Fibroblast of lung (primary cell): Measurements from ENCODE around the gene PPP1R14B. TPM values are rescaled to one million over a fixed set of nuclear protein-coding genes. Genes with fewer than 3 reads are reported as not detected.
A peak's percentile ranks its signal among the peaks of the same experiment; 100 is the strongest.

Source experiments
- DNase-seq, 2 donors: peaks; one replicate each; pipeline versions ENCODE4 v3.0.0 to v3.0.0-alpha.2; 2010; ENCODE audit warnings: low read depth in 2 of 2
- H2AFZ ChIP-seq: 2 replicates; pipeline ENCODE4 v1.5.1; 2012; ENCODE audit warnings: low read length, control low read depth, inconsistent platforms
- H3K27ac ChIP-seq: 2 replicates; pipeline ENCODE4 v1.5.1; 2011; ENCODE audit warnings: low read length, control low read depth; ENCODE audit not compliant: insufficient read depth
- H3K27me3 ChIP-seq: 2 replicates; pipeline ENCODE4 v1.5.1; 2011; ENCODE audit warnings: mild to moderate bottlenecking, low read length; ENCODE audit not compliant: control insufficient read depth, insufficient read depth
- H3K36me3 ChIP-seq: 2 replicates; pipeline ENCODE4 v1.5.1; 2011; ENCODE audit warnings: low read length; ENCODE audit not compliant: control insufficient read depth, insufficient read depth
- H3K4me1 ChIP-seq: 2 replicates; pipeline ENCODE4 v1.5.1; 2011; ENCODE audit warnings: low read length; ENCODE audit not compliant: control insufficient read depth, insufficient read depth; ENCODE audit errors: extremely low read depth
- H3K4me2 ChIP-seq: 2 replicates; pipeline ENCODE4 v1.5.1; 2011; ENCODE audit warnings: low read length, control low read depth; ENCODE audit not compliant: insufficient read depth; ENCODE audit errors: extremely low read depth
- H3K4me3 ChIP-seq, 4 experiments: fragments of 200-600 bp in 1 of 4; sonication (generic) in 1 of 4; replicated peaks in 1 of 4; 2 replicates each; pipeline ENCODE4 v1.5.1; 2011 to 2016; ENCODE audit warnings: low read length in 4 of 4, low read depth in 3 of 4, mild to moderate bottlenecking in 3 of 4, control low read depth in 2 of 4, inconsistent platforms in 1 of 4, mixed read lengths in 1 of 4; ENCODE audit not compliant: insufficient read depth in 1 of 4; ENCODE audit errors: control extremely low read depth in 1 of 4
- H3K79me2 ChIP-seq: 2 replicates; pipeline ENCODE4 v1.5.1; 2012; ENCODE audit warnings: mild to moderate bottlenecking, low read length, inconsistent platforms; ENCODE audit not compliant: control insufficient read depth, insufficient read depth
- H3K9ac ChIP-seq: 2 replicates; pipeline ENCODE4 v1.5.1; 2011; ENCODE audit warnings: mild to moderate bottlenecking, low read length, control low read depth; ENCODE audit not compliant: insufficient read depth
- H3K9me3 ChIP-seq: 2 replicates; pipeline ENCODE4 v1.5.1; 2012; ENCODE audit warnings: low read depth, low read length; ENCODE audit not compliant: control insufficient read depth, insufficient read depth
- H4K20me1 ChIP-seq: 2 replicates; pipeline ENCODE4 v1.5.1; 2011; ENCODE audit warnings: low read length; ENCODE audit not compliant: control insufficient read depth, insufficient read depth; ENCODE audit errors: extremely low read depth
- CTCF ChIP-seq, 2 donors: IDR thresholded peaks in 1 of 2; conservative IDR thresholded peaks in 1 of 2; 1 replicate in 1 of 2; 2 replicates in 1 of 2; pipeline ENCODE4 v1.5.1; 2011 to 2012; ENCODE audit warnings: low read length in 2 of 2, control low read depth in 1 of 2, inconsistent platforms in 1 of 2, low read depth in 1 of 2, mild to moderate bottlenecking in 1 of 2
- EZH2 ChIP-seq: IDR thresholded peaks from 2 replicates; pipeline ENCODE4 v1.5.1; 2012; ENCODE audit warnings: low read length, control low read depth, mild to moderate bottlenecking; ENCODE audit errors: missing control alignments
- polyA plus RNA-seq, 2 donors: library from polyadenylated mRNA; depleted of rRNA in 1 of 2; stranded (reverse) in 1 of 2; unstranded in 1 of 2; fragments of >200 nt; gene quantifications; 2 replicates each; pipeline ENCODE4 v1.2.1, GENCODE V29; 2011 to 2012; ENCODE audit warnings: missing spikeins in 1 of 2
- total RNA-seq: library from RNA; depleted of rRNA; stranded (reverse); fragments of >200 nt; gene quantifications from 2 replicates; pipeline ENCODE4 v1.2.1, GENCODE V29; 2014

The PPP1R14B gene
- total and polyA plus RNA-seq, 2 donors (not counting 1 experiment from before 2014, with no cell fraction given), result 107 to 122 TPM

GRCh38 chr11:64244107-64244506, 2.6 kb downstream of the PPP1R14B start:
- H3K4me1 ChIP-seq, result peaks cover 23% of the 10 kb centered on the region

GRCh38 chr11:64243236-64243854, 3.4 kb downstream of the PPP1R14B start:
- Histone ChIP-seq H3K79me2 (peaks cover 38% of the 10 kb centered on the region), H4K20me1 (no peaks in the 10 kb centered on the region), H3K36me3 (peaks cover 7% of the 10 kb centered on the region), H3K4me3 (peak overlapping the region in 1 of 4 experiments; percentile 92), H3K27me3 (no peaks in the 10 kb centered on the region), H3K27ac (no peak overlapping the region), H2AFZ (no peak overlapping the region), H3K4me1 (peaks cover 23% of the 10 kb centered on the region), H3K9ac (no peak overlapping the region), H3K9me3 (no peaks in the 10 kb centered on the region), H3K4me2 (no peak overlapping the region)
- DNase-seq, result no peak
- TF ChIP-seq CTCF (conservative IDR thresholded peaks at IDR 0.05 in 1 of 2, IDR thresholded peaks at IDR 0.05 in 1 of 2; ENCODE audit: low read depth in 1 of 2, low read length in 2 of 2) (no peak), EZH2 (no peak)

More at GRCh38 chr11:64244107-64244506, 2.6 kb downstream of the PPP1R14B start:
- TF ChIP-seq CTCF (conservative IDR thresholded peaks at IDR 0.05 in 1 of 2, IDR thresholded peaks at IDR 0.05 in 1 of 2; ENCODE audit: low read depth in 1 of 2, low read length in 2 of 2), result no peak
- no peak for TF ChIP-seq EZH2
- no peaks in the 10 kb centered on the region for H4K20me1 ChIP-seq
- H3K36me3 ChIP-seq, result peaks cover 4% of the 10 kb centered on the region
- no peak overlapping the region for H3K9ac ChIP-seq
- no peak overlapping the region for H3K4me2 ChIP-seq
- no peaks in the 10 kb centered on the region for H3K9me3 ChIP-seq
- H3K79me2 ChIP-seq, result peaks cover 38% of the 10 kb centered on the region
- peak overlapping the region; percentile 8 for H3K27ac ChIP-seq
- H3K4me3 ChIP-seq, result peak overlapping the region in 1 of 4 experiments; percentile 25
- DNase-seq, result no peak
- H3K27me3 ChIP-seq, result no peaks in the 10 kb centered on the region
- no peak overlapping the region for H2AFZ ChIP-seq

GRCh38 chr11:64241491-64242374, 5.0 kb downstream of the PPP1R14B start:
- peak in 1 of 2 donors; percentile 48 for DNase-seq
- no peak overlapping the region for H2AFZ ChIP-seq

More at GRCh38 chr11:64241491-64242374, 5.0 kb downstream of the PPP1R14B start:
- H3K79me2 ChIP-seq, result peaks cover 38% of the 10 kb centered on the region
- no peaks in the 10 kb centered on the region for H3K27me3 ChIP-seq
- H4K20me1 ChIP-seq, result no peaks in the 10 kb centered on the region
- H3K27ac ChIP-seq, result peak overlapping the region; percentile 78
- H3K4me2 ChIP-seq, result peak overlapping the region; percentile 81
- no peaks in the 10 kb centered on the region for H3K9me3 ChIP-seq
- H3K36me3 ChIP-seq, result peaks cover 15% of the 10 kb centered on the region
- peak overlapping the region; percentile 78 for H3K9ac ChIP-seq
- no peak for TF ChIP-seq CTCF (conservative IDR thresholded peaks at IDR 0.05 in 1 of 2, IDR thresholded peaks at IDR 0.05 in 1 of 2; ENCODE audit: low read depth in 1 of 2, low read length in 2 of 2)
- peaks cover 20% of the 10 kb centered on the region for H3K4me1 ChIP-seq
- peak overlapping the region; percentile 68 to 92 (median 84) for H3K4me3 ChIP-seq
